Tibial nerve (tissue), 4 donors: ENCODE data around the gene NDUFS5. TPM values are rescaled to one million over a fixed set of nuclear protein-coding genes. Genes with fewer than 3 reads are reported as not detected.

Experiments used
- DNase-seq, 2 donors: peaks; one replicate each; pipeline ENCODE4 v3.0.0-alpha.2; 2019; ENCODE audit warnings: low spot score in 2 of 2
- H3K27ac ChIP-seq, 4 donors: fragments of 200-600 bp; sonication (generic) in 3 of 4; one replicate each; pipeline ENCODE4 v1.5.1; 2017 to 2019; ENCODE audit warnings: mild to moderate bottlenecking in 1 of 4
- H3K27me3 ChIP-seq, 2 donors: fragments of 200-600 bp; sonication (generic) in 1 of 2; one replicate each; pipeline versions ENCODE4 v1.5.1 to v1.6.0; 2017 to 2019
- H3K36me3 ChIP-seq, 3 donors: fragments of 200-600 bp; sonication (generic); one replicate each; pipeline ENCODE4 v1.5.1; 2018 to 2019
- H3K4me1 ChIP-seq, 4 donors: fragments of 200-600 bp; sonication (generic) in 3 of 4; one replicate each; pipeline ENCODE4 v1.5.1; 2017 to 2019
- H3K4me3 ChIP-seq, 4 donors: fragments of 200-600 bp; sonication (generic) in 3 of 4; one replicate each; pipeline ENCODE4 v1.5.1; 2017 to 2019; ENCODE audit warnings: mild to moderate bottlenecking in 1 of 4, moderate library complexity in 1 of 4
- H3K9me3 ChIP-seq, 4 donors: fragments of 200-600 bp; sonication (generic) in 3 of 4; one replicate each; pipeline ENCODE4 v1.5.1; 2017 to 2019
- EP300 ChIP-seq, 2 donors: sonication (generic); formaldehyde crosslinking; IDR thresholded peaks; one replicate each; pipeline ENCODE4 v1.6.1; 2017; ENCODE audit warnings: antibody characterized with exemption in 2 of 2, mild to moderate bottlenecking in 1 of 2
- POLR2A ChIP-seq, 2 donors: fragments of 450-650 bp; IDR thresholded peaks; one replicate each; pipeline ENCODE4 v1.6.1; 2017; ENCODE audit warnings: antibody characterized with exemption in 2 of 2, mild to moderate bottlenecking in 2 of 2, moderate library complexity in 2 of 2
- WGBS, 2 donors: methylation state at CpG; one replicate each; pipeline ENCODE4 v1.1.5; 2018; 5-methylcytosine and 5-hydroxymethylcytosine counted together
- total RNA-seq, 4 donors: library from RNA; depleted of rRNA; stranded (reverse); fragments of >200 nt; gene quantifications; one replicate each; pipeline ENCODE4 v1.1.0, GENCODE V29; 2016
- TF ChIP-seq, protein P1 (sequence below), 5 experiments: fragments of 200-600 bp in 3 of 5; fragments of 450-650 bp in 2 of 5; sonication (generic) in 3 of 5; IDR thresholded peaks; one replicate each; pipeline ENCODE4 v1.5.1; 2016 to 2019; ENCODE audit warnings: antibody characterized with exemption in 5 of 5, mild to moderate bottlenecking in 3 of 5, moderate library complexity in 2 of 5

NDUFS5 gene
- total RNA-seq, 4 donors from 2014 or later: 281 to 424 (median 345) TPM

DNA sequence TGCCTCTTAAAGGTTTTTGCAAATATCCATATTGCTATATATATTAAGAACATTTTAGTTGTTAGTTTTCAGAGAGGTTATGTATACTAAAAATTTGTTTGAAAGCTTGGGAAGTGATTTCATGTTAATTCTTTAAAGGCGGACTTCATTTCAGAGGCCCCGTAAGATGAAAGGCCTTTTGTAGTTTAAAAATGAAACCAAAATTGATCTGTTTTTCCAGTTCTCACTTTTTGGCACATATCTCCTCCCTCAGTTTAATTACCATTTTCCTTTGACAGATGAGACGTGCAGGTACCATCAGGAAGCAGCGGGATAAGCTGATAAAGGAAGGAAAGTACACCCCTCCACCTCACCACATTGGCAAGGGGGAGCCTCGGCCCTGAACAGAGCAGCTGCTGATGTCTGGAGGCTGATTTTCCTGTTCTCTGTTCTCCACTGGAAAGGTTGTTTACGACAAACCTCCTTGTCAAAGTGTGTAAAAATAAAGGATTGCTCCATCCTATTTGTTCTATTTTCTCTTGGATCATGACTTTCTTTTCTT, 8.0 kb downstream of the NDUFS5 start:
- no peak overlapping the region for H3K27ac ChIP-seq
- H3K4me3 ChIP-seq: no peak overlapping the region
- H3K27me3 ChIP-seq: no peaks in the 10 kb centered on the region
- no peaks in the 10 kb centered on the region for H3K9me3 ChIP-seq
- TF ChIP-seq, protein P1, sequence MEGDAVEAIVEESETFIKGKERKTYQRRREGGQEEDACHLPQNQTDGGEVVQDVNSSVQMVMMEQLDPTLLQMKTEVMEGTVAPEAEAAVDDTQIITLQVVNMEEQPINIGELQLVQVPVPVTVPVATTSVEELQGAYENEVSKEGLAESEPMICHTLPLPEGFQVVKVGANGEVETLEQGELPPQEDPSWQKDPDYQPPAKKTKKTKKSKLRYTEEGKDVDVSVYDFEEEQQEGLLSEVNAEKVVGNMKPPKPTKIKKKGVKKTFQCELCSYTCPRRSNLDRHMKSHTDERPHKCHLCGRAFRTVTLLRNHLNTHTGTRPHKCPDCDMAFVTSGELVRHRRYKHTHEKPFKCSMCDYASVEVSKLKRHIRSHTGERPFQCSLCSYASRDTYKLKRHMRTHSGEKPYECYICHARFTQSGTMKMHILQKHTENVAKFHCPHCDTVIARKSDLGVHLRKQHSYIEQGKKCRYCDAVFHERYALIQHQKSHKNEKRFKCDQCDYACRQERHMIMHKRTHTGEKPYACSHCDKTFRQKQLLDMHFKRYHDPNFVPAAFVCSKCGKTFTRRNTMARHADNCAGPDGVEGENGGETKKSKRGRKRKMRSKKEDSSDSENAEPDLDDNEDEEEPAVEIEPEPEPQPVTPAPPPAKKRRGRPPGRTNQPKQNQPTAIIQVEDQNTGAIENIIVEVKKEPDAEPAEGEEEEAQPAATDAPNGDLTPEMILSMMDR (IDR thresholded peaks at IDR 0.05): no peak
- TF ChIP-seq POLR2A (IDR thresholded peaks at IDR 0.05): no peak
- no peak for TF ChIP-seq EP300 (IDR thresholded peaks at IDR 0.05)
- no peak for DNase-seq
- peaks cover 2 to 96% (median 7%) of the 10 kb centered on the region in 3 donors for H3K36me3 ChIP-seq
- H3K4me1 ChIP-seq: peaks cover 0 to 22% (median 0%) of the 10 kb centered on the region in 4 donors
- WGBS, 2 donors: 71 to 73% methylated on average over 6 of the region's 6 CpGs

DNA sequence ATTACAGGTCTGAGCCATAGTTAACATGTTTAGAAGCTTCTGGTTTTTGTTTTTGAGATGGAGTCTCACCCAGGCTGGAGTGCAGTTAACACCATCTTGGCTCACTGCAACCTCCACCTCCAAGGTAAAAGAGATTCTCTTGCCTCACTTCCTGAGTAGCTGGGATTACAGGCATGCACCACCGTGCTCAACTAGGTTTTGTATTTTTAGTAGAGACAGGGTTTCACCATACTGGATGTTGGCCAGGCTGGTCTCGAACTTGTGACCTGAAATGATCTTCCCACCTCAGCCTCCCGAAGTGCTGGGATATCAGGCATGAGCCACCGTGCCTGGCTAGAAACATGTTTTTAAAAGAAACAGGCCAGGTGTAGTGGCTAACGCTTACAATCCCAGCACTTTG, 10.5 kb downstream of the NDUFS5 start:
- DNase-seq: no peak
- H3K4me3 ChIP-seq: no peak overlapping the region
- peaks cover 0 to 88% (median 4%) of the 10 kb centered on the region in 3 donors for H3K36me3 ChIP-seq
- TF ChIP-seq POLR2A (IDR thresholded peaks at IDR 0.05) (no peak), EP300 (IDR thresholded peaks at IDR 0.05) (no peak)
- TF ChIP-seq, protein P1 (IDR thresholded peaks at IDR 0.05): no peak
- H3K9me3 ChIP-seq: no peaks in the 10 kb centered on the region
- no peaks in the 10 kb centered on the region for H3K27me3 ChIP-seq
- H3K4me1 ChIP-seq: peaks cover 0 to 12% (median 0%) of the 10 kb centered on the region in 4 donors
- 81 to 86% methylated on average over 5 of the region's 5 CpGs for WGBS, 2 donors
- no peak overlapping the region for H3K27ac ChIP-seq

DNA sequence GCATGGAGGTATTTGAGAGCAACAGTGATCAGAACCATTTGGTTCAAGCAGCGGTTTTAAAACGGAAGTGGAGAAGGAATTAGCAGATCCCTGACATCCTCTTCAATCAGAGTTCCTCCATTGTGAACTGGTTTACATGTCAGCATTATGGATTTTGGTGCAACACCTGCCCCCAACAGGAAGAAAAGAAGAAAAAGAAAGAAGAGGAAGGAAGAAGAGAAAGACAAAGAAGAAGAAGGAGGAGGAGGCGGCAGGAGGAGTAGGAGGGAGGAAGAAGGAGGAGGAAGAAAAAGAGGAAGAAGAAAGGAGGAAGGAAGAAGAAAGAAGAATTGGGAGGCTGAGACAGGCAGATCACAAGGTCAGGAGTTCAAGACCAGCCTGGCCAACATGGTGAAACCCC, 17.4 kb downstream of the NDUFS5 start:
- Histone ChIP-seq H3K27me3 (no peaks in the 10 kb centered on the region), H3K4me1 (no peaks in the 10 kb centered on the region), H3K27ac (no peak overlapping the region), H3K4me3 (no peak overlapping the region), H3K36me3 (peaks cover 0 to 83% (median 0%) of the 10 kb centered on the region in 3 donors), H3K9me3 (no peaks in the 10 kb centered on the region)
- no peak for DNase-seq
- WGBS, 2 donors: 86 to 92% methylated on average over 3 of the region's 3 CpGs
- TF ChIP-seq EP300 (IDR thresholded peaks at IDR 0.05) (no peak), POLR2A (IDR thresholded peaks at IDR 0.05) (no peak)
- TF ChIP-seq, protein P1 (IDR thresholded peaks at IDR 0.05): no peak

DNA sequence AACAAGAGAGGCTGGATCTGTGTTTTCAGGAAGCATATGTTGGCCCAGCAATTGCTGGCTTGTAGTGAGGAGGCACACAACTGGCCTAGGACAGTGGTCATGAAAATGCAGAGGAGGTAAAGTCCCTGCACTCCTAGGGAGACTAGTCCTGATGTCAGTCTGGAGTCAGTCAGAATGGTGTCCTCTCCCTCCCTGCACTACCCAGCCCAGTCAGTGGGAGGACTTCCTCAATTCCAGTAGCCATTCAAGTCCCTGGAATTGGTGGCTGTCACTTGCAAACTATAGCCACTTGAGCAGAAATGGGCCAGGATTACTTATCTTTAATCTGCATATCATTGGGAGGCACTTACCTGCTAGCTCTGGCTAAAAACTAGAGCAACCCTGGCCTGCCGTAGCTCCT, 18.6 kb downstream of the NDUFS5 start:
- Histone ChIP-seq H3K4me3 (no peak overlapping the region), H3K27ac (no peak overlapping the region), H3K27me3 (no peaks in the 10 kb centered on the region), H3K4me1 (no peaks in the 10 kb centered on the region), H3K9me3 (no peaks in the 10 kb centered on the region), H3K36me3 (peaks cover 0 to 91% (median 0%) of the 10 kb centered on the region in 3 donors)
- TF ChIP-seq, protein P1 (IDR thresholded peaks at IDR 0.05): no peak
- TF ChIP-seq EP300 (IDR thresholded peaks at IDR 0.05) (no peak), POLR2A (IDR thresholded peaks at IDR 0.05) (no peak)
- no peak for DNase-seq
- 71 to 85% methylated on average over 1 of the region's 1 CpG for WGBS, 2 donors

DNA sequence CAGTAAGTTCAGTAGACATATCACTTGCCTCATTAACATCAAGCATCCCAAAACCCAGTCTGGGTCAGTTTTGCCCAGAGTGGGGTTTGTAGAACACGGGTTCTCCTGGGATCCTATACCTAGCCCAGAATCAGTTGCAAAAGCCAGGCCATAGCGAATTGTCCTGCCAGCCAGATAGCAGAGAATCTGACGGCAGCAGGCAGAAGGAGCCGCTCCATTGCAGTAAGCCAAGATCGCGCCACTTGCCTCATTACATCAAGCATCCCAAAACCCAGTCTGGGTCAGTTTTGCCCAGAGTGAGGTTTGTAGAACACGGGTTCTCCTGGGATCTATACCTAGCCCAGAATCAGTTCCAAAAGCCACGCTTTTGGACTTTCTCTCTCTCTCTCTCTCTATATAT, 19.1 kb downstream of the NDUFS5 start:
- H3K9me3 ChIP-seq: no peaks in the 10 kb centered on the region
- peaks cover 0 to 93% (median 0%) of the 10 kb centered on the region in 3 donors for H3K36me3 ChIP-seq
- H3K4me3 ChIP-seq: no peak overlapping the region
- no peaks in the 10 kb centered on the region for H3K27me3 ChIP-seq
- 76 to 85% methylated on average over 8 of the region's 8 CpGs for WGBS, 2 donors
- no peaks in the 10 kb centered on the region for H3K4me1 ChIP-seq
- TF ChIP-seq POLR2A (IDR thresholded peaks at IDR 0.05) (no peak), EP300 (IDR thresholded peaks at IDR 0.05) (no peak)
- TF ChIP-seq, protein P1 (IDR thresholded peaks at IDR 0.05): no peak
- DNase-seq: no peak
- no peak overlapping the region for H3K27ac ChIP-seq
